Measurements from ENCODE around the gene TMEM175. TPM values are rescaled to one million over a fixed set of nuclear protein-coding genes. Genes with fewer than 3 reads are reported as not detected.
"Not testable (repeated sequence)": the region's sequence is repeated elsewhere in the genome, so short reads cannot be mapped to it uniquely, and the experiment has no call there.

TMEM175 gene
- total and polyA plus RNA-seq, 8 donors: 7.3 to 82.8 (median 19.5) TPM

GRCh38 chr4:926538-926937, 5.7 kb upstream of the TMEM175 start:
- Histone ChIP-seq H3K36me3 (peaks cover 0 to 22% (median 7%) of the 10 kb centered on the region in 4 donors), H3K4me1 (peaks cover 47 to 76% (median 66%) of the 10 kb centered on the region in 4 donors), H3K27ac (no peak overlapping the region), H3K27me3 (no peaks in the 10 kb centered on the region), H3K9me3 (no peaks in the 10 kb centered on the region), H3K4me3 (no peak overlapping the region)
- 60 to 77% (median 72%) methylated on average over 6 to 17 of the region's 17 CpGs for WGBS, 5 donors
- intact Hi-C loops (cut with DNase I; ENCODE audit: low total_unique reads): no loop called here
- peak; percentile 60 to 62 for DNase-seq
- TF ChIP-seq CTCF (IDR thresholded peaks at IDR 0.05) (peak in 4 of 7 experiments; percentile 12 to 40 (median 22)), POLR2AphosphoS5 (IDR thresholded peaks at IDR 0.05) (no peak)

GRCh38 chr4:927566-927965, 4.7 kb upstream of the TMEM175 start:
- H3K4me3 ChIP-seq; DNase-seq; H3K27ac ChIP-seq; H3K27me3 ChIP-seq; intact Hi-C loops (cut with DNase I; ENCODE audit: low total_unique reads); H3K9me3 ChIP-seq: not testable (repeated sequence)
- 38 to 78% (median 60%) methylated on average over 15 to 21 of the region's 21 CpGs for WGBS, 5 donors
- Histone ChIP-seq H3K36me3 (peaks cover 0 to 14% (median 4%) of the 10 kb centered on the region in 4 donors), H3K4me1 (peaks cover 47 to 74% (median 65%) of the 10 kb centered on the region in 4 donors)

DNA sequence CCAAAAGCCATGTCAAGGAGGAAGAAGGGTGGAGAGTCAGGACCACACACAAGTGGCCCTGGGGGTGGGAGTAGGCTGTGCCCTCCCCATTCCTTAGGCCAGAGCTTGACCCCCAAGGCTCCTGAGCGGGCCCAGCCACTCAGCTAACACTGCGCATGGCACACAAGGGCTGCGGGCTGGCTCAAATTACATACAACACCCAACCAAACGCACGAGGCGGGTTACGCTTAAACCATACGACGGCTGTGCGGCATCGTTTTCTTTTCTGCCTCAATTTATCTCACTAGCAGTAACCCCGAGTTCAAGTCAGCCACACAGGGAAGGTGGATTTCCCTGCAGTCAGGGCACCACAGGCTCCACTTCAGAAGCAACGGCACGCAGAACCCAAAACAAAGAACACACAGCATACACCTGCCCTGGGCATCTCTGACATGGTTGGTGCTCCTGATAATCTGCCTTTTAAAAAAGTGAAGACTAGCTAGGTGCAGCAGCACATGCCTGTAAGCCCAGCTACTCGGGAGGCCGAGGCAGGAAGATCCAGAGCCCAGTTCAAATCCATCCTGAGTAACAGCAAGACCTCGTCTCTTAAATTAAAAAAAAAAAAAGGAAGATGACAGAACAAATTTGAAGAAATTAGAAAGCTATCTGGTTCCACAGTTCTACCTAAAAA, 3.0 kb upstream of the TMEM175 start:
- TF ChIP-seq CTCF (IDR thresholded peaks at IDR 0.05) (no peak), POLR2A (IDR thresholded peaks at IDR 0.05) (no peak), POLR2AphosphoS5 (IDR thresholded peaks at IDR 0.05) (no peak), EP300 (IDR thresholded peaks at IDR 0.05) (no peak)
- Histone ChIP-seq H3K4me1 (peaks cover 53 to 82% (median 76%) of the 10 kb centered on the region in 4 donors), H3K9me3 (no peaks in the 10 kb centered on the region), H3K36me3 (peaks cover 0 to 10% (median 2%) of the 10 kb centered on the region in 4 donors), H3K4me3 (no peak overlapping the region), H3K27me3 (no peaks in the 10 kb centered on the region), H3K27ac (peak overlapping the region; percentile 33 to 98 (median 95))
- intact Hi-C loops (cut with DNase I; ENCODE audit: low total_unique reads): no loop called here
- DNase-seq: no peak
- WGBS, 5 donors: 71 to 82% (median 74%) methylated on average over 16 to 17 of the region's 17 CpGs

DNA sequence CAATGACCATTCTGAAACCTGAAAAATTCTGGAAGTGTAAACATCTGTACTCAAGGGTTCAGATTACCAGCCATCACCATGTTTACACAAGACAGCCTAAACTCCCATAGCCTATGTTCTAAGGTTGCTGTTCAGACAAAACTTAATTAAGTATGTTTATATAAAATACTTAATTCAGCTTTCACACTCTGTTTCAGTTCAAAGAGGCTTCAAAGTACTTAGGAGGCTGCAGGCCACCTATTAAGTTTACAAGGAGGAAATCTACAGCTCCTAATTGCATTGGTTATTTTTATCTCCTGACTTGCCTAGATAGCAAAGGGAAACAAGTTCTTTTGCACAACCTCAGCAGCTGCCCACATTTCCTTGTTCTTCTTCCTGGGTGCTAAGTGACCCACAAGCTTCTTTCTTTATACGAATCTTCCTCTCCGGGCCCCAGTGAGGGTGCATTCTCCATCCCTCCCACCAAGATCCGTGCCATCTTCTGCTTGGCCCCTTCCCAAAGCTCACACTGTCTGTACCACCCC, 2.2 kb upstream of the TMEM175 start:
- no peaks in the 10 kb centered on the region for H3K27me3 ChIP-seq
- H3K36me3 ChIP-seq: peaks cover 0 to 10% (median 2%) of the 10 kb centered on the region in 4 donors
- DNase-seq: peak; percentile 52 to 65
- no peaks in the 10 kb centered on the region for H3K9me3 ChIP-seq
- peaks cover 53 to 75% (median 71%) of the 10 kb centered on the region in 4 donors for H3K4me1 ChIP-seq
- peak overlapping the region; percentile 92 to 98 (median 92) for H3K4me3 ChIP-seq
- peak overlapping the region; percentile 85 to 98 (median 98) for H3K27ac ChIP-seq
- intact Hi-C loops (cut with DNase I; ENCODE audit: low total_unique reads): no loop called here
- 7 to 22% (median 18%) methylated on average over 3 of the region's 3 CpGs for WGBS, 5 donors
- TF ChIP-seq POLR2AphosphoS5 (IDR thresholded peaks at IDR 0.05) (peak in 2 of 3 donors; percentile 63 to 66), EP300 (IDR thresholded peaks at IDR 0.05) (no peak)

DNA sequence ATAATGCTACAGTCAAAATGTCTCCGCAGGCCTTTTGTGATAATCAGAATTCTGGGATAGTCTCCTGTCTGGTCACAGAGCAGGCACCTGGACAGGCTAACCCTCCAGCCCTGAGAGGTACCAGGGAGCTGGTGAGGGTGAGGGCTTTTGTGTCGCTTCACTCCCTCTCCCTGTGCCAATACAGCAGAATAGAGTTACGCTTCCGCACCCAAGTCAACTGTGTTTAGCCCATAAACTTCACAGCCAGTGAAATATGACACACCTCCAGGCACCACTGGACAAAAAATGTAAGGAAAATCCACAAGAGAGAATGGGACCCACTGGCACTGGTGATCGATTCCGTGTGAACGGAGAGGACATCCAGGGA, 1.4 kb upstream of the TMEM175 start:
- Histone ChIP-seq H3K27ac (peak overlapping the region; percentile 95 to 99 (median 98)), H3K9me3 (no peaks in the 10 kb centered on the region), H3K4me1 (peaks cover 49 to 68% (median 64%) of the 10 kb centered on the region in 4 donors), H3K4me3 (peak overlapping the region; percentile 92 to 98 (median 92)), H3K36me3 (peaks cover 0 to 7% (median 2%) of the 10 kb centered on the region in 4 donors), H3K27me3 (no peaks in the 10 kb centered on the region)
- intact Hi-C loops (cut with DNase I; ENCODE audit: low total_unique reads): no loop called here
- no peak for TF ChIP-seq POLR2A (IDR thresholded peaks at IDR 0.05)
- no peak for TF ChIP-seq POLR2AphosphoS5 (IDR thresholded peaks at IDR 0.05)
- TF ChIP-seq EP300 (IDR thresholded peaks at IDR 0.05): no peak
- 20 to 42% (median 35%) methylated on average over 7 of the region's 7 CpGs for WGBS, 5 donors
- DNase-seq: no peak
